Activated naive CD4-positive, alpha-beta T cell treated with anti-CD3 and anti-CD28 coated beads, Interleukin-2, amount 50 U/mL, for 16 hours (primary cell): ENCODE data around the gene MAD1L1.
"Not testable (repeated sequence)": the region's sequence is repeated elsewhere in the genome, so short reads cannot be mapped to it uniquely, and the experiment has no call there.

ENCODE experiments used
- DNase-seq: peaks from one replicate; pipeline ENCODE4 v3.0.0-alpha.2; 2020

Gene MAD1L1

DNA sequence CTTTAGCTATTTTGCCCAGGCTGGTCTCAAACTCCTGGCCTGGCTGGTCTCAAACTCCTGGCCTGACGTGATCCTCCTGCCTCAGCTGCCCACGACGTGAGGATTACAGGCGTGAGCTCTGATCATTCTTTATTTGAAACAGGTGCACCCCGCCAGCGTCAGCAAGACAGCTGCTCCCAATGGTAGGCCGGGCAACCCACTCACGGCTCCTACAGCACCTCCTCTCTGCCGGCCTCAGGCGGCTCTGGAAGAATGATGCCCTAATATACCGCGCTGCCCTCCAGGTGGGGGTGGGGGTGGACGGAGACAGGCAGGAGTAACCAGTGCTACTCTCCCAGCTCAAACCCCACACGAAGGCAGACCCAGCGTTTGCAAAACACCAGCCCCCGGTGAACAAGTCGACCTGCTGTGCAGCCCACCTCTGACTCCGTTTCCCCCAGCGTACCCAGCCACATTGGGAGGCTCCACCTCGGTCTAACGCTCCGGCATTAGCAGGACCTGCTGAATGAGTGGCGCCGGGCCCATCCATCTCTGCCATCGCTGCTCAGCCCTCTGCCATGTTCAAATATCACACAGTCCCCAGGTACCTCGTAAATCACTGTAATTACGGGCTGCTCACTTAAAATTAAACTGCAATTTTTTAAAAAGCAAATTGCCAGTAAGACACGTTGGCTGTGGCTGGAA lies 414.0 kb downstream of the MAD1L1 start:
- DNase-seq, result no peak

- no peak for DNase-seq
These were observed 415.6 kb downstream of the MAD1L1 start for GRCh38 chr7:1817061-1817712.

DNA sequence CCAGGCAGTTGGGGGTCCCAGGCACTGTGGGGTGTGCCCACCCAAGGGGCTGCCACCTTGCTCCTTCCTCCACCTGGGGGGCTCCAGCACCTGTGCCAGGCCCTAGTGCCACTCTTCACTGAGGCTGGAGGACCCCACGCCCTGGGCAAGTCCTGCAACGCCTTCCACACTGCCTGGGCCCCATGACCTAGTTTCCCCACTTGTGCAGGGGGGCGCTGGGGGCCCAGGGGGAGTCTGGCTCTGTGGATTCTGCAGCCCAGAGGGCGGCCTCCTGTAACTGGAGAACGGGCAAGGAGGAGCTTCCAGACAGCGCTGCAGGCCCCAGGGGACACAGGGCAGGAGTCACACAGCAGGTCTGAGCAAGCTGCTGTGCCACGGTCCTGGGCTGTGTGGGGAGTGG lies 416.3 kb downstream of the MAD1L1 start:
- not testable (repeated sequence) for DNase-seq

DNA sequence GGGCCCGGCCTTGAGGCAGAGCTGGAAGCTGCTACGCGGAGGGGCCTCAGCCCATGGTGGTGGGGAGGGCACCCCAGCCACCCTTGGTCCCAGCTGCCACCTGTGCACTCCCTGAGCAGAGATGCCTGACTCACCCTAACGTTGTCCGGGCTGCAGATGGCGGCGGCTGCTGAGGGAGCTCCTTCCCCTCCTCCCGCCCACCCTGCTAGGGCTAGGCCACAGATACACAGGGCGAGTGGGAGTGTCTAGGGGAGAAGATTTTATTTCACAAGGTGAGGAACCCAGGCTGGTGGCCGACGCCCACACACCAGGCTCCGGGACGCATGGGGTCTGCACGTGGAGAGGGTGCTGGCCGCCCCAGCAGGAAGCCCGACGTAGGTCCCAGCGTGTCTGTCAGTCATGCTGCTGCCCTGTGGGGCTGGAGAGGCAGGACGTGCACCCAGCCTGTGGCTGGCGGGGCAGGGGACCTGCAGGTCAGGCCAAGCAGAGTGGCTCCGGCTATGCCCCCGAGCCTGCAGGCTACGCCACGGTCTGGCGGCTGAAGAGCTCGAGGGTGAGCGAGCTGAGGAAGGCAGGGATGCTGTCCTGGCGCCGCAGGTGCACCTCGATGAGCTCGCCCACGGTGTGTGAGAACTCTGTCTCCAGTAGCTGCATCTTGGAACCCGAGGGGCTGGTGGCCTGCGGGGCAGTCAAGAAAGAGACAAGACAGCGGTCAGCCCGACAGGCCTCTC lies 417.0 kb downstream of the MAD1L1 start:
- not testable (repeated sequence) for DNase-seq

DNA sequence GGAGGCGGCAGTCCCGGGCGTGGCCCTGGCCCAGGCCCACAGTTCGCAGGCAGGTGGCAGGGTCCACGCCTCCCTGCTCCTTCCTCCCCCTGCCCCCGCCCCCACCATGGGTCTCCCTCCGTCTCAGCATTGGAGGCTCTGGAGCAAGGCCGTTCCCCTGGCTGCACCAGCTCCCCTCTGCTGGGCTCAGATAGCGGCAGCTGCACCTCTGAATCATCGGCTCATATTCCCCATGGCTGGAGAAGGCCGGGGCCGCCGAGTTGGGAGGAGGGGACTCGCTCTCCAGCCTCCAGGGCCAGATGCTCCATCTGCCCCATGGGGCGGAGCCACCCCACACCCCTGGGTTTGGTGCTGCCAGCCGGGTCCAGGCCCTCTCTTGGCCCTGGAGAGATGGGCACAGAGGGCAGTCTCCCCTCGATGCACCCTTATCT lies 417.7 kb downstream of the MAD1L1 start:
- no peak for DNase-seq

GRCh38 chr7:1814089-1814811 lies 418.5 kb downstream of the MAD1L1 start:
- DNase-seq, result no peak

DNA sequence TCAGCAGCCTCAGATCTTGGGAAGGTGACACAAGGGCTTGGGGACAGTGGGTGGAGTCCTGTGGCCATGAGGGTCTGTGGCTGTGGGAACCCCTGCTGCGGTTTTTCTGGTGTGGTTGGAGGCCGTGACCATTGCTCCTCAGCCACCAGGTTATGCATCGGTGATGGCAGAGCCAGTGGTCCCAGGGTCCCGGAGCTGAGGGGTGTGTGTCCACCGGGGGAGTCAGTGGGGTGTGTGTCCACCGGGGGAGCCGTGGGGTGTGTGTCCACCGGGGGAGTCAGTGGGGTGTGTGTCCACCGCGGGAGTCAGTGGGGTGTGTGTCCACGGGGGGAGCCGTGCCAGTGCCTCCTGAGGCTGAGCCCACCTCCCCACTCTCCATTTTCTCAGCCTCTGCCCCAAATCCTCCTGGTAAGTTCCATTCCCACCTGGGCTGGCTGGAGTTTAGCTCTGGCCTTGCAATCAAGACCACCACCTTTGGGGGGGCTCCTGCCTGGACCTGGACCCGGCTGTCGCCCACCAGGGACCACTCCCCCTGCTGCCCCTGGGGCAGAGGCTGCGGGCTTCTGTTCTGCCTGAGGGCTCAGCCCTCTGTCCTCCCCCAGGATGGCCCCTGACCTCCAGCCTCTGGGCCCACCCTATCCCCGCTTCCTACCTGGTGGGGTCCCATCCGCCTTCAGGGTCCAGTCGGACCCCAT lies 419.2 kb downstream of the MAD1L1 start:
- DNase-seq, result no peak

DNA sequence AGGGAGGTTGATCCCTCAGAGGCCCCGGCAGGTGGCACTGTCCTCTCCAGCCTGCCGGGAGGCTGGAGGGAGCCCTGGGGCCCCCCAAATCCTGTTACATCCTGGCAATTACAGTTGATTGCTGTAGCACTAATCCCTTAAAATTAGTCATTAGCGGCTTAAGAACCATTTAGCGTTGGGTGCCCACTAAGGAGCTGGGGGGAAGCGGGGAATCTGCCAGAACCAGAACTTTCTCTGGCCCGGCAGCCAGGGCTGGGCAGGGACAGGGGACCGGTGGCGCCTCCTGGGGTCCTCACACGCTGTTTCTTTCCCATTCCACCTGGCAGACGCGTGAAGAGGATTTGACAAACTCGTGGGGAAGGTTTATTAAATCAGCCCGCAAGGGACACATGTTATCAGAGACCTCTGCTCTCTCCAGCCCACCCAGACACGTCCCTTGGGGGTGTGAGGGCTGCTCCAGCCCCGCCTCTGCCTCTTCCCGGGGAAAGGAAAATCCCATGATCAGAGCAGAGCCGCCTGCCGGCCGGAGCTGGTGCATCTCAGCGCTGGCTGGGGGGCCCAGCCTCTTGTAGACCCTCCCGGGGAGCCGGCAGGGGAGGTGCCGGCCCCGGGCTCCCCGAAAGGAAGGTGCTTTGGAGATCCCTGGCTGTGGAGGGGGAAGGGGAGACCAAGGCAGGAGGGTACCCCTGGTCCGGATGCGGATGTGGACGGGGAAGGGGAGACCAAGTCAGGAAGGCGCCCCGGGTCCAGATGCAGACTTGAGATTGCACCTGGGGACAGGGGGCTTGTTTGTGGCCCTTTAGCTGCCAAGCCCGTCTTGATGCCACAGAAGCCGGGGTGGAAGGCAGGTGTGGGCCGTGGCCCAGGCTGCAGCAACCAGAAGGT lies 420.0 kb downstream of the MAD1L1 start:
- DNase-seq, result no peak

DNA sequence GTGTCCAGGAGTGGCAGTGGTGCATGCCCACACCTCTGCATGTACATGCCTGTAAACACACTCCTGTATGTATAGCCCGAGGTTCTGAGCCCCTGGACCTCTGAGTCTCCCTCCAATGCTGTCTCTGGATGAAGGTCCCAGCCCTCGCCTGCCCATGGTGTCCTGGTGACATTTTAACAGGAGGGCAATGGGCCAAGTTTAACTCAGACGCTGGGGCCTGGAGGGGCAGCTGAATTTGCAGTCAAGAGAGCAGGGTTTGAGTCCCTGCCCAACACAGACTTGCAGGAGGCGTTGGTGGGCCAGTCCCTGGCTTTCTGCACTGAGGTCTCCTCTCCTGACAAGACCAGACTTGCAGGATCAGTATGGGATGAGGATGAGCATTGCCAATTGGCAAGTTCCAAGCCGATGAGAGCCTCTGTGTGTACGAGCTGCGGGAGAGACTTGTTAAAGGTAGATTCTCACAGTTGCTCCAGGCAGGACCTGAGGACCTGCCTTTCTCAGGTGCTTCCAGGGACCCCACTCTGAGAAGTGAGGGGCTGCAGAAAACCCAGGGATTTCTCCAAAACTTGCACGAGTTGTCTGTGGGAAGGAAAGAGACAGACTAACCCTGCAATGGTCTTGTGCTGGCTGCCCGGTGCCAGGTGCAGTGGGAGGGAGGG lies 420.8 kb downstream of the MAD1L1 start:
- DNase-seq, result no peak

DNA sequence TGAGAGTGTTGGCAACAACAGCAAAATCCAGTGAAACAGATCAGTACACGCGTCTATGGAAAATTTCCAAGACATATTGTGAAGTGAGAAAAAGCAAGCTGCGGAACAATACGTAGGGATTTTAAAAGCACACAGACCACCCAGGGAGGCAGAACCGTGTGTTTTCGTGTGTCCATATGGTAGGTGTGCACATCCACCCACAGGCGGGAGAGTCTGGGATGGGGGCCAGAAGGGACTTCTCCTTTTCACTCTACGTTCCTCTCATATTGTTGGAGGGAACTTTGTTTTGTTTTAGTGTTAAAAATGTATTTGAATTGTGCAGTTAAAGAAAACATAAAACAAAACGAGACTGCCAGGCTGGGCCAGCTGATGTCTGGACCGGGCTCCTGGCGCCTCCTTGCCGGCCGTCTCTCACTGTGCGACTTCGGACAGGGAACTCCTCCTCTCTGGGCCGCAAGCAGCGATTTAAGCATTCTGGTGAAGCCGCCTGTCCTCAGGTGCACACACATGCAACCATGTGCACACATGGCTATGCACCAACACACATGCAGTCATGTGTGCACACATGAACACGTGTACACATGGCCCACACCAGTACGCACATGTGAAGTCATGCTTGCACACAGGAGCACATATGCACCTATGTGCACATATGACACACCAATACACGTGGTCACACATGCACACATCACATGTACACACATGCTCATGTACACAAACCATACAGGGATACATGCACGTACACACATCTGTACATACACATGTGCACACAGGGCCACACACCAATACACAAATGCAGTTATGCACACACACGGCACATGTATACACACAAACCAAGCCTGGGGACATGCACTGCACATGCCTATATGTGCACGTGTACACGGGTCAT lies 421.5 kb downstream of the MAD1L1 start:
- no peak for DNase-seq

GRCh38 chr7:1810521-1810920 lies 422.2 kb downstream of the MAD1L1 start:
- DNase-seq, result no peak

DNA sequence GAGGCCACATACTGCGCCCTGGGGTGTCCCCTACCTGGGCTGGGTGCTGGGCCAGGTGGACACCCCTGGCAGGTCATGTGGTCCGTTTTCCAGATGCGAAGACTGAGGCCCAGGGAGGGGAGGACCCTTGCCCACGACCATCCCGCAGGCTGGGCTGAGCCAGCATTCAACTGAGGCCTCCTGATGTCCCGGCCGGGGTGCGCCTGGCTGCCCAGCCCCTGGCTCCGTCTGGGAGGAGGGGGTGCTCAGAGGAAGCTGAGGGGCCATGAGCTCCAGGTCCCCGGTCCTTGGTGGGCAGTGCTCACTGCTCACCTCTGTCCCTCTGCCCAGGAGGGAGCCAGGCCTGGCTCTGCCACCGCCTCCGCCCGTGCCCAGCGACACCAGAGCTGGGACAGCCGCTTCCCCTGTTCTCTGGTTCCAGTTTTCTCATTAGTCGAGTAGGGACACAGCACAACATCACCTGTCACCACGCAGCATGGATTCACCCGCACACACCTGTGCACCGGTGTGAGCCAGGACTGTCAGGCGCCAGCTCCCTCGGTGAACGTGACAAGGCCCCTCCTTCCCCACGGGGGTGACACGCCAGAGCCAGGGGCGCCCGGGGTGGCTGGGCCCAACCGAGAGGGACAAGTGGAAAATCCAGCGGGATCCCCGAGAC lies 423.0 kb downstream of the MAD1L1 start:
- no peak for DNase-seq

DNA sequence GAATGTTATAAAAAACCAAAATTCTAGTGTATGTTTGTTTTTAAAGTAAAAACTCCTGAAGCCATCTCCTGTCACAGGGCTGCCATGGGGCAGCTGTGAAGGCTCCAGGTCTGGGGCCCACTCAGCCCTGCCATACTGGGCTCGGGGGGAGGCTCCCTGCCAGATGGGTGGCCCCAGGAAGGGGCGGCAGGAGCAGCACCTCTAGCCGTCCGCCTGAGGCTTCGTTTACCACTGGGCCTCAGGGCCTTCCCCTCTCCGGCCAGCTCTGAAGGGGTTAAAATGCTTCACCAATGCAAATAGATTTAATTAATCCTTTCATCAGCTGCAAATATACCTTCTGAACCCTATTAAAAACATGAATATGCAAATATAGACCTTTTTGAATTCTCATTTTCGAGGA lies 423.7 kb downstream of the MAD1L1 start:
- no peak for DNase-seq

DNA sequence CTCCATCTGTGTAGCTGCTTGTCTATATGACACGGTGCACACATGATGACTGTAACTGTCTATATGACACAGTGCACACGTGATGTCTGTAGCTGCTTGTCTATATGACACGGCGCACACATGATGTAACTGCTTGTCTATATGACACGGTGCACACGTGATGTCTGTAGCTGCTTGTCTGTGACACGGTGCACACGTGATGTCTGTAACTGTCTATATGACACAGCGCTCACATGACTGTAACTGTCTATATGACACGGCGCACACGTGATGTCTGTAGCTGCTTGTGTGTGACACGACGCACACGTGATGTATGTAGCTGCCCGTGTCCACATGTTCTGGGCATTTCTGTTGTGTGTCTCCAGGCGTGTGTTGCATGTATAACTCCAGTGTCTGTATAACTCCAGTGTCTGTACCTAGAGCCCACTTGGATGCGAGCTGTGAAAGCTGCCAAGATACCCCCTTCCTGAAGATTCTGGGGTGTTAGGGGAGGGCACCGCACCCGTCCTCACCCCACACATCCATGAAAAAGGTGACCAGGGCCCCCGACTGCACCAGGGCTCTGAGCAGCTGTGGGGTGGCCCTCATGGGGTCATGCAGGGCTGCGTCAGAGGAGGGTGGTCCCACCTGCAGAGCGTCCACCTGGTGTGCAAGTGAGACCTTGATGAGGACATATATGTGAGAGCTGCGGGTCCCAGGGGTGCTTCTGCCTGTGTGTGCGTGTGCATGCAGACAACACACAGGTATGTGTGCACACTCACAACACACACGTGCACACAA lies 424.7 kb downstream of the MAD1L1 start:
- no peak for DNase-seq

GRCh38 chr7:1806354-1806753 lies 426.4 kb downstream of the MAD1L1 start:
- DNase-seq, result no peak

DNA sequence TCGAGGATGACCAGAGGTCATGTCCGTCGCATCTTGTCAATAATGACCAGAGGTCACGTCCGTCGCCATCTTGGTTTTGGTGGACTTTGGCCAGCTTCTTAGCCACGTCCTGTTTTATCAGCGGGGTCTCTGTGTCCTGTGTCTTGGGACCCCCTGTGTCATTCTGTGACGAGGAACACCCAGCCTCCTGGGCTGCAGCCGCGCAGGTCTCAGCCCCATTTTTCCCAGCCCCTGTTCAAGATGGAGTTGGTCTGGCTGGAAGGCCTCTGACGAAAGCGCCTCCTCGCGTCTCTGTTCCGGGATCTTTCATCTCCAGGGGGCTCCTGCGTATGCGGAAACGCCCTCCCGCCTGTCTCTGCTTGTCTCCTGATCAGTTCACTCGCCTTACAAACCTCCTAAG lies 428.4 kb downstream of the MAD1L1 start:
- DNase-seq, result no peak

DNA sequence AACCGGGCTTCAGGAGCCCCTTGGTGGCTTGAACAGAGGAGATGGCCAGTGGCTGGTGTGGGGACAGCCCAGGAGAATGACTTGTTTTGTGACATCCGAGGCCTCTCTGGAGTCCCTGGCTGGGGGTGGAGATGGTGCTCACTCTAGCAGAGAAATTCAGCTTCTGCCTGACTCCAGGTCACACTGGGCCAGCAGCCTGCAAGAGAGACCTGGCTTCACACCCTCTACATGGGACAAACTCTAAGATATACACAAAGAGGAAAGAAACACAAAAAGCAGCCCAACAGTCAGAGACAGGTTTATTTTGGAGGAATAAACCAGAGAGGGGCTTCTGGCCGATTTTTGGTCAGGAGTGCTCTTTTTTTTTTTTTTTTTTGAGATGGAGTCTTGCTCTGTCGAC lies 429.8 kb downstream of the MAD1L1 start:
- DNase-seq, result no peak

GRCh38 chr7:1800902-1801301 lies 431.8 kb downstream of the MAD1L1 start:
- no peak for DNase-seq

DNA sequence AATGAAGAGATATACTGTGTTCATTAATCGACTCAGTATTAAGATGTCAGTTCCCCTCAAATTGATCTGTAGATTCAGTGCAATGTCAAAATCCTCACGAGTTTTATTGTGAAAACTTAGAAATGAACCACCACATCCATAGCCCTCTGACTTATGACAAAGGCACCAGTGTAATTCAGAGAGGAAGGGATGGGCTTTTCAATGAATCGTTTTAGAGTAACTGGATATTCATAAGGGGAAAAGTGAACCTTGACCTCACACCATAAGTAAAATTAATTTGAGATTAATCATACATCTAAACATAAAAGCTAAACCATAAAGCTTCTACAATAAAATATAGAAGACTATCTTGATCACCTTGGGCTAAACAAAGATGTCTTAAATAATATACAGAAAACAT lies 434.6 kb downstream of the MAD1L1 start:
- no peak for DNase-seq
